C4-2B (cell line): ENCODE measurements around the gene USP44.

ENCODE experiments used
- H3K27ac ChIP-seq: fragments of 450-650 bp; 2 replicates; pipeline ENCODE4 v1.5.1; 2017
- CTCF ChIP-seq: fragments of 450-650 bp; conservative IDR thresholded peaks from 2 replicates; pipeline ENCODE4 v1.5.1; 2017; ENCODE audit warnings: mild to moderate bottlenecking
- ZFX ChIP-seq: fragments of 450-650 bp; IDR thresholded peaks from 2 replicates; pipeline ENCODE4 v1.6.1; 2017

USP44 gene

GRCh38 chr12:95557625-95558024, 6.3 kb upstream of the USP44 start:
- TF ChIP-seq CTCF (no peak), ZFX (no peak)
- no peak overlapping the region for H3K27ac ChIP-seq

- no peak for TF ChIP-seq ZFX
- TF ChIP-seq CTCF, result no peak
- no peak overlapping the region for H3K27ac ChIP-seq
These were observed 3.3 kb upstream of the USP44 start for GRCh38 chr12:95554532-95555071.

- TF ChIP-seq CTCF (no peak), ZFX (no peak)
- H3K27ac ChIP-seq, result no peak overlapping the region
These were observed 2.1 kb upstream of the USP44 start for GRCh38 chr12:95553197-95553943.

- TF ChIP-seq CTCF (no peak), ZFX (no peak)
- H3K27ac ChIP-seq, result no peak overlapping the region
These were observed 739 bp upstream of the USP44 start for GRCh38 chr12:95551913-95552516.

- no peak overlapping the region for H3K27ac ChIP-seq
- TF ChIP-seq CTCF (no peak), ZFX (no peak)
These were observed 1.7 kb downstream of the USP44 start for GRCh38 chr12:95549392-95550084.

GRCh38 chr12:95548539-95549391, 2.5 kb downstream of the USP44 start:
- TF ChIP-seq ZFX (no peak), CTCF (no peak)
- H3K27ac ChIP-seq, result no peak overlapping the region
